GM18868 (cell line): Measurements from ENCODE around the gene MSANTD1.

ENCODE experiments used
- ATAC-seq: cut with Tn5 transposase; IDR thresholded peaks from one replicate; pipeline ENCODE4 v1.9.1; 2021; ENCODE audit warnings: mild to moderate bottlenecking, moderate library complexity; ENCODE audit not compliant: unreplicated experiment

The MSANTD1 gene

DNA sequence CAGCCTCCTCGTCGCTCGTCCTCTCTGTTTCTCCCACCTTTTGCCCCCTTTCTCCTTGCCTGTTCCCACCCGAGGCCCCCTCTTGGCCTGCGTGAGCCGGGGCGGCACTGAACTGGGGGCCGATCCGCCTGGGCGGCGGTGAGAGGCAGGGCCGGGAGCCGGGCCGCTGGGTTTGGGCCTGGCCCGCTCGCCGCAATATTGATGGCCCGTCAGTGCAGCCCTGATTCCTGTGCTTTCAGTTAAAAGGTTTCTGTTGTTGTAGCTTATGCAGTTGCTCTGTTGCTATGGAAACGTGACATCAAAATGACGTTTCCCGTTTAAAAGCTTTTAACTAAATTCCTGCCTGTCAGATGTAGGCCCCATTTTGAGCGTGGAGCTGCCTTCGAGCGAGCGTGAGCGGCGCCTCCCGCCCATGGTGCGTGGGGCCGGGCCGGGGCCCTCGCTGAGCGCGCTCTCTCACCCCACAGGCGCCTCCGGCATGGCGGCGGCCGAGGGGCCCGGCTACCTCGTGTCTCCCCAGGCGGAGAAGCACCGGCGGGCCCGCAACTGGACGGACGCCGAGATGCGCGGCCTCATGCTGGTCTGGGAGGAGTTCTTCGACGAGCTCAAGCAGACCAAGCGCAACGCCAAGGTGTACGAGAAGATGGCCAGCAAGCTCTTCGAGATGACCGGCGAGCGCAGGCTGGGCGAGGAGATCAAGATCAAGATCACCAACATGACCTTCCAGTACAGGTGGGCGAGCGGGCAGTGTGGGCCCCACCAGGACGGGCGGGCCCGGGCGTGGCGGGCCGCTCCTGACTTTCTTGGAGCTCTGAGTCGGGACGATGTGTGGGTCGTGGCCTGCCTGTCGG is at the start of gene MSANTD1:
MSANTD1 (plus strand) TSS at position 349 of the 851 bp plus-strand sequence; CDS start at position 413, 64 bp downstream.
- ATAC-seq: no peak

DNA sequence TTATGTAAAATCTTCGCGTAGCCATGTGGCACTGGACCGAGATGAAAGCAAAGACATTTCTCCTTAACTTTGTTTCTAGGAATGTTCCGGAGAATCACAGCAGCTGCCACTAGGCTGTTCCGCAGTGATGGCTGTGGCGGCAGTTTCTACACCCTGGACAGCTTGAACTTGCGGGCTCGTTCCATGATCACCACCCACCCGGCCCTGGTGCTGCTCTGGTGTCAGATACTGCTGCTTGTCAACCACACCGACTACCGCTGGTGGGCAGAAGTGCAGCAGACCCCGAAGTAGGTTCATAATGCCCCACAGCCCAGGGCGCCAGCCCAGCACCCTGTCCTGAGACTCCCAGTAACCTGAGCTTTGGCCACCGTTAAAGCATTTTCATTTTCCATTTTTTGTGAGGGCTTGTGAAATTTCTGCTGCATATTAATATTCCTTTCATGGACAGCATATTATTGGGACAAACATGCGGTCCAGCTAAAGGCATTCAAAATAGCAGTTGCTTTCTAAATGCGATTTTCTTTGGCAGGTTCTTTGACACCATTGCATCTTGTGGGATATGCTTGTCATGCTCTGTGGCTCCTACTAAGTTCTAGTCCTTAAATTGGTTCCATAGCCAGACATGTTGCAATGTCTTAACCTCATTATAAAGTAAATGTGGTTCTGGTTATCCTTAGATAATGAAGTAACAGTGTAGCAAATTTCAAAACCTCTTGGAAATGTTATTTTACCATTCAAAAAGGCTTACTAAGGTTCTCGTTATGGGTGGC is 49.1 kb upstream of the MSANTD1 start:
- no peak for ATAC-seq

DNA sequence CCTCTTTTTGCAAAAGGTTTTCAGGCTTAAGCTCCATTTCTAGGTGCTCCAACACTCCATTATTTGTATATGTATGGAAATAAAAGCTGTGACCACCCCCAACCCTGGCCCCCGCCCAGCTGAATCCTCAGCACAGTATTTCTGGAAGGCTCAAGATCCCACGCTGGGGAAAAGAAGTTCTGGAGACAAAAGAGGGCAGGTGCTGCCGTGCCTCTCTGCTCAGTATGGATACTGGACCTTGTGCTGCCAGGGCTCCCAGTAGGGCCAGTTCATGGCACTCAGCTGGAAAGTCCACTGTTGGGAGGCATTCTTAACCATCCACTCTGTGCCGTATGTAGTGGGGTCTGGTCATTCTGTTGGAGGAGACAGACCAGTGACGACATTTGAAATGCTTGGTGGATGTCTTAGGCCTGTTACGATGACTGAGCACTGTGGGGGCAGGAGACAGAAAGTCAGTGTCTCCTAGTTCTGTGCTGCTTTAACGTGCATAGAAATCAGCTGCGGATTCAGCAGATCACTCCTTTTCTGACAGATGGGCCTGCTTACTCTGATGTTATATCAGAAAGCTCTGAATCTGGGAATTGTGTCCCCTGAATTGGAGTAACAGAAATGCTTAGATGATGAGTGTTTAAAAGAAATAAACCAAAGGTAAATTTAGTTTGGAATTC is 48.4 kb upstream of the MSANTD1 start:
- ATAC-seq: no peak

DNA sequence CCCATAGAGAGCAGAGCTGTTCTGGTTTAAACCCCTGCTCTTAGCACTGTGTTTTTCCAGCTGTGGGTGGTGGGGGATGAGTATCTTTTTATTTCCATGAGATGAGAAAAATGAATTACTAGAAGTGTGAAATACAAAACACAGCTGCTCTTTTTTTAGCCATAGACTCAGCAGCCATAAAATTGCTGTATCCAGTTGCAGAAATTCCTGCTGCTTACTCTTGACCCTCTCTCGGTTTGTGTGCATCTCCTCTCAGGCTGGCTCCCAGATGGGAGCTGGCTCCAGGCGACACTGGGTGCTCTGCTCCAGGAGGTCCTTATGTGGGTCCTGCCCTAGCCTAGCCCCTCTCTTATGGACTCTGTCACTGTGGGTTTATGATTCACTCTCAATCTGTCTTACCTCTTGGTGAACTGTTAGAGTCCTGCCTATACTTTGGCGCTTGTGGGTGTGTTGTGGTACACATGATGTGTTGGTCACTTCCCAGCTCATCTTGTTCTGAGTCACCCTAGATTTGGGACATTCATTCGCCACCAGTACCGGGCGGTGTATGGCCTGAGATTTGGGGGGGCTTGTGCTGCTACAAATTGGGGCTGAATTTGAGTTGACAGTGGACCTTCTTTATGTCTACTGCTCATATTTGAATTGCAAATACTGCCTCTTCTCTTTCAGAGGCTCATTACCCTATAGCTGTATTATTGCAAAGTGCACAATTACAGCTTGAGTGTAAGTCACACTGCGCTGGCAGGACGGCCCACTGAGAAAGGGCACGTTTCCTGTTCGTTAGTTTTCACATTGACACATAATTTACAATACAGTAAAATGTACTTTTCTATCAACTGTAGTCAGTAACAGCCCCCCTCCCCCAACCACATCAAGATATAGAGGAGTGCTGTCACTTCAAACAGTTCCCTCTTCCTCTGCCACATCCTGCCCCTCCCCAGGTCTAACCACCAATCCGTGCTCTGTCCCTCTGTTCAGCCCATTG is 46.9 kb upstream of the MSANTD1 start:
- ATAC-seq: no peak

DNA sequence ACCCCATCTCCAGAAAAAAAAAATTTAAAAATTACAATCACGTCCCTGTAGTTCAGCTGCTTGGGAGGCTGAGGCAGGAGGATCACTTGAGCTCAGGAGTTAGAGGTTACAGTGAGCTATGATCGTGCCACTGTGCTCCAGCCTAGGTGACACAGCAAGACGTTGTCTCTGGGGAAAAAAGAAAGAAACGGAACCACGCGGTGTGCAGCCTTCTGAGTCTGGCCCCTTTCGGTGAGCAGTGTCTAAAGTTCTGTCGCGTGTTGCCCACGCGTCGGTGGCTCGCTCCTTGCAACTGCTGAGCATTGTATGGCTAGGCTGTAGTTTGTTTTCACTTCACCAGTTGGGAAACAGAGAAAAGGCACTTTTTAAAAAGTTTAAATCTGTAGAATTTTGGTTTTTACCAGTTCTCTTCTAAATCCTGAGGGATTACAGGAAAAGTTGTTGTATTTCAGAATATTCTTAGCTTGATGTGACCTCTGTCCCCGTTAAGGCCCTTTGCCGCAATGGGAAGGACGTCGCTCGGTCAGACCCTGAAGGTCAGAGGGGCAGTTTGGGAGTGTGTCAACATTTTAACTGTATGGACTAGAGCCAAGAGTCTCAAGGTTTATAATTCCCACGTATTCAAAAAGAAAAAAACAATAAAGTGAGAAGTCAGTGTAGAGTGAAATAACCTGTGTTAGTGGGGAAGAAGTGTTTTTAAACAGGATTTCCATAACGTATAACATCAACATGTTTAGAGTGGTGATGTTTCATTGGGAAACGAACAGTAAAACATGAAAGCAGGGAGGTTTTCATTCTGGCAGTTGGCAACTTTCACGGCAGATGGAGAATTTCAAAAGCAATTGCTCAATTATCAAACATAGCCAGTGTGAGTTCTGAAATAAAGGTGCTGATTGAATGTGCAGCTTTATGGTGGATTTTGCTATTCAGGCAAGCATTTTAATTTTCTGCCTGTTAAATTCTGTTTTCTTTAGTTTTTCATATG is 45.8 kb upstream of the MSANTD1 start:
- no peak for ATAC-seq

DNA sequence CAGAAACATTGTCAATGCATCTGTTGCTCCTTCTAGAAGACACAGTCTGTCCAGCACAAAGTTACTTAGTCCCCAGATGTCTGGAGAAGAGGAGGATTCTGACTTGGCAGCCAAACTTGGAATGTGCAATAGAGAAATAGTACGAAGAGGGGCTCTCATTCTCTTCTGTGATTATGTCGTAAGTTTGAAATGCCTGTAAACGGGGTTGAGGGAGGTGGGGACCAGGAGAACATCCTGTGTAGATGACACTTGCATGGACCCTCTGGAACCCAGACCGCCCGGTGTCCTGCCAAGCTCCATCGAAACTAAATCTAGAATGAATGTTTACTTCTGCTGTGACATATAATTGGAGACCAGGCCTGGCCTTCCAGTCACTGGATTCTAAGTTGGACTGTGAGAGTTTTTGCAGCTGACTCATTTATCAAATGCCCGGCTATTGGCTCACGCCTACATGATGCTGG is 45.0 kb upstream of the MSANTD1 start:
- ATAC-seq: no peak

DNA sequence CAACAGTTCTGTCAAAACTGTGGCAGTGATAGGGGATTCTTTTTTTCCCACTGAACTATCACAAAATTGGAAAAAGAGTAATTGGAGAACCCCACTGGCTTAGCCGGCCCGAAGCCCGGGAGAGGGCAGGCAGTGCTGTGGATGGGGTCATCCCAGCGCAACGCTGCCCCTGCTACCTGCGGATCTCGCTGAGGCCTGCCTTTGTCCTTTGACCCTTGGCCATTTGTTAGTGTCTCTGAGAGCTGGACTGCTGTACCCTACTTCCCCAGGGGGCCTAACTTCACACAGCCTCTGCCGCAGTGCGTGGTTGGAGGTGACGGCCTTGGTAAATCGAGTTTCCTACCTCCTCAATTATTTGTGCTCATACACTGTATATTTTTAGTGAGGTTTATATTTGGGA is 43.0 kb upstream of the MSANTD1 start:
- no peak for ATAC-seq

DNA sequence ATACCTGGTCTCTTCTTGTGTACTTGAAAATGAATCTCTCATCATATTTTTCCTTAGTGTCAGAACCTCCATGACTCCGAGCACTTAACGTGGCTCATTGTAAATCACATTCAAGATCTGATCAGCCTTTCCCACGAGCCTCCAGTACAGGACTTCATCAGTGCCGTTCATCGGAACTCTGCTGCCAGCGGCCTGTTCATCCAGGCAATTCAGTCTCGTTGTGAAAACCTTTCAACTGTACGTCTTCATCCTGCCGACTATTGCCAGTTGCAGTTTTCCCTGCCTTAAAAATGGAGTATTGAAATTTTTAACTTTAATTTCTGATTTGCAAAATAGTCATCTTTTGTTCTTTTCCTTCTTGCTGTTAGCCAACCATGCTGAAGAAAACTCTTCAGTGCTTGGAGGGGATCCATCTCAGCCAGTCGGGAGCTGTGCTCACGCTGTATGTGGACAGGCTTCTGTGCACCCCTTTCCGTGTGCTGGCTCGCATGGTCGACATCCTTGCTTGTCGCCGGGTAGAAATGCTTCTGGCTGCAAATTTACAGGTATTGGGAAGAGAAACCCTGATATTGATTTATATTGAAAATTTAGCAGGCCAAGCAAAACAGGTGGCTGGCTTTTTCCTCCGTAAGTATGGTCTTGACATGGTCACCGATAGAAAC is 42.4 kb upstream of the MSANTD1 start:
- ATAC-seq: no peak

DNA sequence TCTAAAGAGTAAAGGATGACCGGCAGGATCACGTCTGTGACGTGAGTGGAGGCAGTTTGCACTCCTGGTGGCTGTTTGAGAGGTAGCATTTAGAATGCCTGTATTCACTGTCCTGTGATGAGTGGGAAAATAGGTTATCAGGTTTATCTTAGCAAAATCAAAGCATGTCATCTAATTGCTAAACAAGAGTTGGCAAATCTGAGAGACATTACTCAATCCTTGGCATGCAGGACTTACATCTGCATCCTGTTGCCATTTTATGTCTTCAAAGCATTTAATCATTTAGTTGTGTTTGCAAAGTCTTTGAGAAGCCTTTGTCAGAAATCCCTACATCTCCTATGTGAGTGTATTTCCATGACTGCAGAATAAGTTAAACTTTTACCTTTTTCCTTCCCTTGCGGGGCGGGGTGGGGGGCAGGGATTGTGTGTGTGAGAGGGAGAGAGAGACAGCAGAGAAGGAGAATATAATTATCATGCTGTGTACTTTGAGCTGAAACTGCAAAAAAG is 41.4 kb upstream of the MSANTD1 start:
- ATAC-seq: no peak

DNA sequence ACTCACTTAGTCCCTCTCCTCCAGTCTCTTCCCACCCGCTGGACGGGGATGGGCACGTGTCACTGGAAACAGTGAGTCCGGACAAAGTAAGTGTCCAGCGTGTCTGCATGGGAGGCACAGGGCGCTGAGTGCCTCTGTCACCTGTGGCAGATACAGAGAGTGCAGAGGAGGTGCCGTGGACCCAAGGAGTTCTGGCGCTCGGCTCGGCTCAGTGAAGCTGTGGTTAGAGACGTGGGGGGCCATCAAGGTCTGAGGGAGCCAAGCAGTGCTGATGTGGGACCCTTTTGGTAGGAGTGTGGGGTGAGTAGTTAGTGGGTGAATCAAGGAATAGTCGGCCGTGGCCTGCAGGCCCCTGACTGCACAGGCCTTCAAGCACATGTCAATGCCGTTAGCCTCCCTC is 40.1 kb upstream of the MSANTD1 start:
- ATAC-seq: no peak

DNA sequence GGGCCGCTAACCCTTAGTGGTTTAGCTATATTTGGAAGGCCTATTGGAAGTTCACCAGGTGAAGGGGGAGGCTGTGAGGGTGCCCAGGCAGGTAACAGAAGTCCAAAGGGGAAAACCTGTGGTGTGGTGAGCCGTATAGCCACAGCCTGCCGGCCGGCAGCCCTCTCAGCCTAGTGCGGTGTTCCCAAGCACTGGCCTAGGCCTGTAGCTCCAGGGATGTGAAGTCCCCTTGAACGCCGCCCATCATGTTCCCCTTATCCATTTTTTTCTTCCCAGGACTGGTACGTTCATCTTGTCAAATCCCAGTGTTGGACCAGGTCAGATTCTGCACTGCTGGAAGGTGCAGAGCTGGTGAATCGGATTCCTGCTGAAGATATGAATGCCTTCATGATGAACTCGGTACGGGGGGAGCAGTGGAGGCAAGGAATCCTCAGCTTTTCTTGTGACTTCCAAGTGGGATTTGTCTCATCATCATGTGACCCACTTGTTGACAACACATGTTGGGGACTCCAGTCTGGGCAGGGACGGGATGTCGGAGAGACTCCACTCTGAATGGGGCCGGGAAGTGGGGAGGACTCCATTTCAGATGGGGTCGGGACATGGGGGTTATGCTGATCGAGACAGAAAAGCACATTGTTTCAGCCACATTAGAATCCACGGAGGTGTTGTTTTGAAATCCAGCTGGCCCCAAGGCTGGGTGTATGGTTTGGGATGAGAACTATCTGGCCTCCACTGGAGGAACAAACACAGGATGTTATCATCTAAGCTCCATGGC is 39.2 kb upstream of the MSANTD1 start:
- ATAC-seq: no peak

DNA sequence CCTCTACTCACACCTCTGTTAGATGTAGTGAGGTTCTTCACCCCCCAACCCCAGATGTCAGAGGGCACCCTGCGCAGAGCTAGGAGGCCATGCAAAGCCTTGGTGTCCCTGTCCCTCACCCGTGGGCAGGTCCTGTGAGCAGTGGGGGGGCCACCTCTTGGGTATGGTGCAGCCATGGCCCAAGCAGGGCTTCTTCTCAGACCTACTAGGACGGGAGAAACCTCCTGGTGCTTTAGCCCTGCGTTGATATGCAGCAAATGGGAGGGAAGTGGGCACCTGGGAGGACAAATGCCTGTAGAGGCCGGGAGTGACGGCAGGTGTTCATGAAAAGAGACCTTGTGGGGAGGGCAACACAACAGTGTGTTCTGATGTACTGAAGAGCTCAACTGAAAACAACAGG is 38.5 kb upstream of the MSANTD1 start:
- ATAC-seq: no peak

DNA sequence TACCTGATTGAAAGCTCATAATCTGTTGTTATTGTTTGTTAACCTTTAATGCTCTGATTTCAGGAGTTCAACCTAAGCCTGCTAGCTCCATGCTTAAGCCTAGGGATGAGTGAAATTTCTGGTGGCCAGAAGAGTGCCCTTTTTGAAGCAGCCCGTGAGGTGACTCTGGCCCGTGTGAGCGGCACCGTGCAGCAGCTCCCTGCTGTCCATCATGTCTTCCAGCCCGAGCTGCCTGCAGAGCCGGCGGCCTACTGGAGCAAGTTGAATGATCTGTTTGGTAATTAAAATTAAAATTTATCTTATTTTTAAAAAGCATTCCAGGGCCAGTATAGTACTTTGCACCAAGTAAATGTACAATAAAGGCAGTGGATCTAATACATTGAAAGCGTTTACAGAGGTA is 37.1 kb upstream of the MSANTD1 start:
- no peak for ATAC-seq

DNA sequence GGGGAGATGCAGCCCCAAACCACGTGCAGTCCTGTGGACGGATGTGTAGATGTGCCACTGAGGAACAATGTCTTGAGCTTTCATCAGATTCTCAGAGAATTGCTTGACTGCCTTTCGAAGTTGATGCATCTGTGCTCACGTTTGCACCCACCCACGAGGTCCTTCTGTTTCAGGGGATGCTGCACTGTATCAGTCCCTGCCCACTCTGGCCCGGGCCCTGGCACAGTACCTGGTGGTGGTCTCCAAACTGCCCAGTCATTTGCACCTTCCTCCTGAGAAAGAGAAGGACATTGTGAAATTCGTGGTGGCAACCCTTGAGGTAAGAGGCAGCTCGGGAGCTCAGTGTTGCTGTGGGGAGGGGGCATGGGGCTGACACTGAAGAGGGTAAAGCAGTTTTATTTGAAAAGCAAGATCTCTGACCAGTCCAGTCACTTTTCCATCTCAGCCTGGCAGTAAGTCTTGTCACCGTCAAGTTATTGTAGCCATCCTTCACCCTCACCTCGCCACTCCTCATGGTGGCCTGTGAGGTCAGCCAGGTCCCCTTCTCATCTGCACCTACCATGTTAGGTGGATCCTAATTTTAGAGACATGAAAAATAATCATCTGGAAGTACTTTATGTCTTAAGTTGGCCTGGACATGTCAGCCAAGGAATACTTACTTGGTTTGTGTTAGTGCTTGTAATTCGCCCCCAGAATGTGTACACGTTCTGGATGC is 36.4 kb upstream of the MSANTD1 start:
- ATAC-seq: no peak

DNA sequence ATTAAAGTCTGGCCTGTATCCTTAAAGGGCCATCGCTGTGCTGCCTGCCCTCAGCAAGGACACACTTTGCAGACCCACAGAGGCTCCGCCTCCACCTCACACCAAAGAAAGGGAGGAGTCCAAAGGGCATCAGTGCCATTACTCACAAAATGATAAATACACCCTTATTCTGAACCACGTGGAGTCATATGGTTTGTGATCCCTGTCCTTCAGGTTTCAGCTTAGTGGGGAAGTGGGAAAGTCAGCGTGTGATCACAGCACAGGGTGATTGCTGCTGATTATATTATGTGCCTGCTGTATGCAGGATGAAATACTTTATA is 35.9 kb upstream of the MSANTD1 start:
- ATAC-seq: no peak

DNA sequence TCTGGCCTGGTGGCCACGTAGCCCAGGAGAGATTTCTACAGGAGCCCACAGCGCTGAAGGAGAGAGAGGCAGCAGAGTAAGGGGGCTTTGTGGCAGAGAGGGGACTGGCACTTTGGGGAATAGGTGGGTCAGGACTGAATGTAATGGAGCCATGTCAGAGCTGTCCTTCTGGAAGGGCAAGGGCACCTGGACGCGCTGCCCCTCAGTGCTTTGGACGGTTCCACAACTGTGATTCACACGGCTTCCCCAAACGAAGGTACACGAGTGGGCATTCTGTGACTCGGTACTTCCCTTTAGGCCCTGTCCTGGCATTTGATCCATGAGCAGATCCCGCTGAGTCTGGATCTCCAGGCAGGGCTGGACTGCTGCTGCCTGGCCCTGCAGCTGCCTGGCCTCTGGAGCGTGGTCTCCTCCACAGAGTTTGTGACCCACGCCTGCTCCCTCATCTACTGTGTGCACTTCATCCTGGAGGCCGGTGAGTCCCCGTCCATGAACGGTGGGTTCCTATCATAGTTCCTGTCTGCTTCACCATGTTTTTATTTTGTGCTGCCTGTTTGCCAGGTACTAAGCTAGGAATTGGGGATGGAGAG is 35.2 kb upstream of the MSANTD1 start:
- no peak for ATAC-seq

DNA sequence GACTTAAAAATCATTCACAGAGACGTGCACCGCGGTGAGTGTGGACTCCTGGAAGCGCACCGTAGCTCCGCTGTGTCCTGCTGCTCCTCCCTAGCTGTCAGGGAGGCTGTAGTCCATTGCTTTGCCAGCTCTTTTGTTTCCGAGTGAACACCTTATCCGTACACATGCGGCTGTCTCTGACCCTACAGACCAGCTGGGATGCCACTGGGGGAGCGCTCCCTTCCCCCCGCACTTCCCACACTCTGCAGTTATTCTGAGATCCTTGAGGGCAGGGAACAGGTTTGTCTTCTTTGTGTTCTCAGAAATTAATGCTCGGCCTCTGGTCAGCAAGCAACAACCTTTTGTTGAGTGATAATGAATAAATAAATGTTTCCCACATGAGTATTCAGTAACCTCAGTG is 33.7 kb upstream of the MSANTD1 start:
- no peak for ATAC-seq
